WERI-Rb-1 (cell line): ENCODE results near the gene NCAN.

Experiments
- DNase-seq: peaks from one replicate; pipeline ENCODE4 v3.0.0-alpha.2; 2020
- H3K27ac ChIP-seq: fragments of 250-450 bp; sonication (Bioruptor Pico); 2 replicates; pipeline ENCODE4 v1.5.1; 2020; ENCODE audit warnings: mild to moderate bottlenecking, moderate library complexity
- H3K27me3 ChIP-seq: fragments of 250-450 bp; sonication (Bioruptor Pico); 2 replicates; pipeline ENCODE4 v1.5.1; 2021; ENCODE audit warnings: mild to moderate bottlenecking, low read depth, moderate library complexity; ENCODE audit not compliant: insufficient read depth, severe bottlenecking
- H3K36me3 ChIP-seq: fragments of 250-450 bp; sonication (Bioruptor Pico); 2 replicates; pipeline ENCODE4 v1.5.1; 2020; ENCODE audit warnings: mild to moderate bottlenecking, moderate library complexity
- H3K4me3 ChIP-seq: 2 replicates; pipeline ENCODE4 v1.5.1; 2011; ENCODE audit warnings: low read depth, mild to moderate bottlenecking, control low read depth, low read length
- H3K9me3 ChIP-seq: fragments of 250-450 bp; sonication (Bioruptor Pico); 2 replicates; pipeline ENCODE4 v1.5.1; 2021; ENCODE audit warnings: mild to moderate bottlenecking, moderate library complexity; ENCODE audit not compliant: severe bottlenecking
- TF ChIP-seq, protein P1 (sequence below): IDR thresholded peaks from 2 replicates; pipeline ENCODE4 v1.5.1; 2011; ENCODE audit warnings: low read depth, mild to moderate bottlenecking, control low read depth, inconsistent platforms, low read length

The NCAN gene

DNA sequence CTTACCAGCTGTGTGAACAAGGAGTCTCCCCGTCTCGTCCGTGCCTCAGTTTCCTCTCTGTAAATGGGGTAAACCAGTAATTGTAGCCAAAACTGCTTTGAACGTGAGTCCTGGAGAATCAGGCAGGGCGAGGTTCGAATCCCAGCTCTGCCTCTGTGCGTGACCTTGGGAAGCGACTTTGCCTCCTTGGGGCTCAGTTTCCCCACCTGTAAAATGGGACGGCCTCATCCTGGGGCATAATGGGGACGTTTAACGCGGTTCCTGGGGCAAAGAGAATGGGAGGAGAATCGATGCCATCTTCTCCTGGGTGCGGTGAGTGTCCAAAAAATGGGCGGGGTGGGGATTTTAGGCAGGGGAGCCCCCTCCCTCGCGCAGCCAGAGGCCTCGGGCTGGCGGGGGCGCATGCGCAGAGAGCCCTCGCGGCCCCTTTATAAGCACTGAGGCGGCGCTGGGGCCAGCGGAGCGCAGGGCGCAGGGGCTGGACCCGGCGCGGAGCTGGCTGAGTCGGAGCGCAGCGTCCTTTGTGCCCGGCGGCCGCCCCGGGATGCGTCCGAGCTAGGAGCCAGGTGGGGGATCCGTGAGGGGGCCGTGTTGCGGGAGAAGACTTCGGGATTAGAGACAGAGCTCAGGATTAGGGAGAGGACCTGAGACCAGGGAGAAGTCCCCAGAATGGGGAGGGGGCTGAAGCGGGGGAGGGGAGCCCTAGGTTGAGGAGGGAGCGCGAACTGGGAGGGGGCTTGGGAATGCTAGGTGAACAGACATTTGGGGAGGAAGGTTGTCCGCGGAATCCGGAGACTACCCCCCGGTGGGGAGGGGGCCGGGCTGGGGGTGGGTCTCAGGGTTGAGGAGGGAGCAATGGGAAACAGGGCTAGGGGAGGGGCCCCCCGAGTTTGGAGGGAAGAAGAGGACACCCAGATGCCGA lies at the start of gene NCAN:
Gene NCAN (plus strand): TSS at position 460 of the 922 bp plus-strand sequence. CDS start 4,996 bp downstream, outside the sequence.
- no peaks in the 10 kb centered on the region for H3K27me3 ChIP-seq
- H3K27ac ChIP-seq: no peak within 1 kb of the TSS
- H3K9me3 ChIP-seq: no peaks in the 10 kb centered on the region
- TF ChIP-seq, protein P1, sequence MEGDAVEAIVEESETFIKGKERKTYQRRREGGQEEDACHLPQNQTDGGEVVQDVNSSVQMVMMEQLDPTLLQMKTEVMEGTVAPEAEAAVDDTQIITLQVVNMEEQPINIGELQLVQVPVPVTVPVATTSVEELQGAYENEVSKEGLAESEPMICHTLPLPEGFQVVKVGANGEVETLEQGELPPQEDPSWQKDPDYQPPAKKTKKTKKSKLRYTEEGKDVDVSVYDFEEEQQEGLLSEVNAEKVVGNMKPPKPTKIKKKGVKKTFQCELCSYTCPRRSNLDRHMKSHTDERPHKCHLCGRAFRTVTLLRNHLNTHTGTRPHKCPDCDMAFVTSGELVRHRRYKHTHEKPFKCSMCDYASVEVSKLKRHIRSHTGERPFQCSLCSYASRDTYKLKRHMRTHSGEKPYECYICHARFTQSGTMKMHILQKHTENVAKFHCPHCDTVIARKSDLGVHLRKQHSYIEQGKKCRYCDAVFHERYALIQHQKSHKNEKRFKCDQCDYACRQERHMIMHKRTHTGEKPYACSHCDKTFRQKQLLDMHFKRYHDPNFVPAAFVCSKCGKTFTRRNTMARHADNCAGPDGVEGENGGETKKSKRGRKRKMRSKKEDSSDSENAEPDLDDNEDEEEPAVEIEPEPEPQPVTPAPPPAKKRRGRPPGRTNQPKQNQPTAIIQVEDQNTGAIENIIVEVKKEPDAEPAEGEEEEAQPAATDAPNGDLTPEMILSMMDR: no peak
- H3K4me3 ChIP-seq: peak within 1 kb of the TSS; percentile 41
- DNase-seq: peak; percentile 48
- no peaks in the 10 kb centered on the region for H3K36me3 ChIP-seq

DNA sequence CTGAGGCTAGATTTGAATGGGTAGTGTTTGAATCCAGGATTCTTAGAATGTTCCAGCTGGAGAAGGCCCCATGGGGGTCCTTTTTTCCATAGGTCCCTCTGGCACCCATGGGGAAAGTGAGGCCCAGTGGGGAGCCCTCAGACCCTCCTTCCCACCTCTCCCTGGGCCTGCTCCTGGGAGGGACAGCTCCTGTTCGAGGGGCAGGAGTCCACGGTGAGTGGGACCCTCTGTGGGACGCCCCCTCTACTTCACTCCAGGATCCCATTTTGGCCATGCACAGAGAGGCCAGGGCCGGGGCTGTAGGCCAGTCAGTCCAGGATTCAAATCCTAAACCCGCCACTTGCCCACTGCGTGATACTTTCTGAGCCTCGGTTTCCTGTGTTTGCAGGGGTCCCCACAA lies 49.3 kb upstream of the NCAN start:
- TF ChIP-seq, protein P1: no peak
- H3K9me3 ChIP-seq: peaks cover 3% of the 10 kb centered on the region
- H3K27ac ChIP-seq: no peak overlapping the region
- H3K4me3 ChIP-seq: no peak overlapping the region
- no peaks in the 10 kb centered on the region for H3K27me3 ChIP-seq
- H3K36me3 ChIP-seq: no peaks in the 10 kb centered on the region
- DNase-seq: no peak

DNA sequence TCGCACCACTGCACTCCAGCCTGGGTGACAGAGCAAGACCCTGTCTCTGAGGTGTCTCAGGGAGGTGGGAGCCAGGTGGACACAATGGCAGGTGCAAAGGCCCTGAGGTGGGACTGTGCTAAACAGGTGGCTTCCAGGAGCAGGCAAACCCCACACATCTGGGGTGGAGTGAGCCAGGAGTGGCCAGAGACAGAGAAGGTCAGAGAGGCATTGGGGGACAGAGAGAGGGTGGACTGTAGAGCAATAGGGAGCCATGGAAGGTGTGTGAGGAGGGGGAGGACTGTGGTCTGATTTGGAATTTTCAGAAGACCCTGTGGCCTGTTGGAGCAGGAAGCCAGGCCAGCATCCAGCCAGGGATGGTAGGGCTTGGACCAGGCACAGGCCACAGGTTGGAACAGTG lies 46.4 kb upstream of the NCAN start:
- H3K27ac ChIP-seq: no peak overlapping the region
- TF ChIP-seq, protein P1: no peak

DNA sequence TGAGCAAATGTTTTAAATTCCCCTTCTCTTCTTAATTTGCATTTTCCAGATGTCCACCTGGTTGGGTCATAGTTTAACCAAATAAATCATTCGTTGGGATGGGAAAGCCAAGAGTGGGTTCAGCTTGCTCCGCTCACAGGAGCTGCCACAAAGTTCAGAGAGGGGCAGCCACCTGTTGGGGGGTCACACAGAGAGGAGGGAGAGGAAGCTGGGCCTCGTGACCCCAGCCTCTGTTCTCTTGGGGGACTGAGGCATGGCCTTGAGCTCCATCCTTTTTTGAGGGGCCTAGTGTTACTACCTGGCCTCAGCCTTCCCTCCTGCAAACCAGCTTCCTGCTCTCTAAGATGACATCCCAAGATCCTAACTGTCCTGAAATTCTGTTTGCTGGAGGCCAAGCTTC lies 44.1 kb upstream of the NCAN start:
- TF ChIP-seq, protein P1: no peak
- no peak for DNase-seq
- Histone ChIP-seq H3K27ac (no peak overlapping the region), H3K36me3 (no peaks in the 10 kb centered on the region), H3K27me3 (no peaks in the 10 kb centered on the region), H3K9me3 (no peaks in the 10 kb centered on the region), H3K4me3 (no peak overlapping the region)

More for the DNA sequence above, 46.4 kb upstream of the NCAN start:
- Histone ChIP-seq H3K4me3 (no peak overlapping the region), H3K27me3 (no peaks in the 10 kb centered on the region), H3K36me3 (no peaks in the 10 kb centered on the region), H3K9me3 (peaks cover 3% of the 10 kb centered on the region)
- DNase-seq: no peak

DNA sequence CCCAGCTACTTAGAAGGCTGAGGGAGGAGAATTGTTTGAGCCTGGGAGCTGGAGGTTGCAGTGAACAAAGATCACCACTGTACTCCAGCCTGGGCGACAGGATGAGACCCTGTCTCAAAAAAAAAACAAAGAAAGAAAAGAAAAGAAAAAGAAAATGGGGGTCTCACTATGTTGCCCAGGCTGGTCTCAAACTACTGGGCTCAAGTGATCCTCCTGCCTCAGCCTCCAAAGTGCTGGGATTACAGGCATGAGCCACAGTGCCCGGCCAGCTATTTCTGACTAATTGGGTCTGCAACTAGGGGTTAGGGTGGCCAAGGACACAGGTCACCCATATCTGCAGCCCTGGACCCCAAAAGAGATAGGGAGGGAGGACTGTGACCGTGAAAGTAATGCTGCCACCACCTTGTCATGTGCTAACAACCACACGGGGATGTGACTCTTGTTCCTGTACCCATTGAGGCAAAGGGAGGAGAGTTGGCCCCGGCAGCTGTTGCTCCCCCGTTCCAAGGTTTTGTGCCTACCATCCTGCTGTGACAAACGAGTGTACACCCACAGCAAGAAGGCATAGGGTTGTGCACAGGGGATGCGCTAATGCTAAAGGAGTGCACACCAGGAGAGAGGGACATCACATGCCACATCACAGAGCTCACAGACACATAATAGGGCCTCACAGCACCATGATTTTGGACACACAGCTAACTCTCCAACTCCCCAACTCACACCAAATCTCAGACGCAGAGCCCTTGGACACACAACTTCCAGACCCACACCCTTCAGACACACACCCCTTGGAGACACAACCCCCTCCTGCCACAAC lies 42.3 kb upstream of the NCAN start:
- Histone ChIP-seq H3K9me3 (no peaks in the 10 kb centered on the region), H3K4me3 (peak overlapping the region; percentile 23), H3K27ac (no peak overlapping the region), H3K27me3 (no peaks in the 10 kb centered on the region), H3K36me3 (no peaks in the 10 kb centered on the region)
- TF ChIP-seq, protein P1: no peak
- no peak for DNase-seq
